IMR-90 (cell line): ENCODE measurements around the gene PEX5L. TPM values are rescaled to one million over a fixed set of nuclear protein-coding genes. Genes with fewer than 3 reads are reported as not detected.

Source experiments
- ATAC-seq: fragments of 200-7000 bp; cut with Tn5 transposase; 2 replicates; pipeline ENCODE4 v1.9.1; 2020; ENCODE audit warnings: low read depth, mild to moderate bottlenecking, moderate library complexity
- BruUV-seq: library from RNA; stranded (reverse); fragments of 400-500 nt; replicated peaks from 2 replicates; lab custom pipeline; 2021; lab: Mats Ljungman, UMichigan
- CTCF ChIA-PET: fragments of 300-600 bp; formaldehyde crosslinking; extraction: SDS; loops from one replicate; lab custom pipeline; 2021; ENCODE audit warnings: antibody characterized with exemption; lab: Yijun Ruan, JAX
- POLR2A ChIA-PET: fragments of 300-600 bp; sonication (Branson Sonifier 250); formaldehyde crosslinking; loops from one replicate; lab custom pipeline; 2022; ENCODE audit warnings: antibody characterized with exemption; ENCODE audit not compliant: unreplicated experiment; lab: Charles Lee
- DNase-seq: peaks from one replicate; pipeline ENCODE4 v3.0.0; 2013
- H2AFZ ChIP-seq: replicated peaks from 2 replicates; pipeline ENCODE3; 2013; ENCODE audit warnings: low read length, mild to moderate bottlenecking; ENCODE audit not compliant: poor library complexity
- H2AK5ac ChIP-seq: 2 replicates; pipeline ENCODE4 v1.6.1; 2013; ENCODE audit warnings: low read depth, low read length, inconsistent platforms
- H2AK9ac ChIP-seq: replicated peaks from 2 replicates; pipeline ENCODE3; 2013; ENCODE audit warnings: mild to moderate bottlenecking, low read depth, low read length, moderate library complexity; ENCODE audit not compliant: poor library complexity
- H2BK120ac ChIP-seq: 2 replicates; pipeline ENCODE4 v1.6.1; 2013; ENCODE audit warnings: low read depth, low read length, inconsistent platforms
- H2BK15ac ChIP-seq: 3 replicates; pipeline ENCODE4 v1.6.1; 2013; ENCODE audit warnings: low read depth, low read length, inconsistent platforms
- H2BK20ac ChIP-seq: 2 replicates; pipeline ENCODE4 v1.6.1; 2013; ENCODE audit warnings: low read depth, mild to moderate bottlenecking, inconsistent platforms, low read length, moderate library complexity
- H2BK5ac ChIP-seq: 2 replicates; pipeline ENCODE4 v1.6.1; 2013; ENCODE audit warnings: mild to moderate bottlenecking, low read depth, low read length, inconsistent platforms; ENCODE audit not compliant: poor library complexity, severe bottlenecking
- H3K14ac ChIP-seq: replicated peaks from 2 replicates; pipeline ENCODE4 v1.6.1; 2013; ENCODE audit warnings: low read depth, low read length, inconsistent platforms
- H3K18ac ChIP-seq: 2 replicates; pipeline ENCODE4 v1.6.1; 2013; ENCODE audit warnings: low read depth, low read length, control low read depth
- H3K23ac ChIP-seq: 2 replicates; pipeline ENCODE4 v1.6.1; 2013; ENCODE audit warnings: low read depth, low read length, inconsistent platforms
- H3K27ac ChIP-seq: 2 replicates; pipeline ENCODE4 v1.5.1; 2013; ENCODE audit warnings: mild to moderate bottlenecking, control low read depth, low read length; ENCODE audit not compliant: insufficient read depth
- H3K27me3 ChIP-seq: 2 replicates; pipeline ENCODE4 v1.6.1; 2013; ENCODE audit warnings: low read length; ENCODE audit not compliant: control insufficient read depth, insufficient read depth
- H3K36me3 ChIP-seq: 2 replicates; pipeline ENCODE4 v1.6.1; 2013; ENCODE audit warnings: low read length, mixed read lengths; ENCODE audit not compliant: control insufficient read depth, insufficient read depth
- H3K4ac ChIP-seq: 2 replicates; pipeline ENCODE4 v1.6.1; 2013; ENCODE audit warnings: low read depth, low read length, inconsistent platforms
- H3K4me1 ChIP-seq: 2 replicates; pipeline ENCODE4 v1.6.1; 2013; ENCODE audit warnings: low read length, mixed read lengths; ENCODE audit not compliant: control insufficient read depth, insufficient read depth
- H3K4me2 ChIP-seq: 2 replicates; pipeline ENCODE4 v1.6.1; 2013; ENCODE audit warnings: low read depth, mild to moderate bottlenecking, control low read depth, low read length, moderate library complexity
- H3K4me3 ChIP-seq: 2 replicates; pipeline ENCODE4 v1.5.1; 2013; ENCODE audit warnings: low read depth, mild to moderate bottlenecking, control low read depth, low read length, moderate library complexity; ENCODE audit not compliant: insufficient read depth
- H3K56ac ChIP-seq: 2 replicates; pipeline ENCODE4 v1.6.1; 2013; ENCODE audit warnings: low read length, inconsistent platforms; ENCODE audit not compliant: insufficient read depth; ENCODE audit errors: extremely low read depth
- H3K79me1 ChIP-seq, 2 experiments: 2 replicates each; pipeline ENCODE4 v1.6.1; 2013; ENCODE audit warnings: low read length in 2 of 2, inconsistent platforms in 1 of 2, low read depth in 1 of 2
- H3K9ac ChIP-seq: 2 replicates; pipeline ENCODE4 v1.6.1; 2013; ENCODE audit warnings: low read depth, low read length, control low read depth
- H3K9me1 ChIP-seq: 2 replicates; pipeline ENCODE4 v1.6.1; 2013; ENCODE audit warnings: low read length, inconsistent platforms; ENCODE audit not compliant: insufficient read depth
- H3K9me3 ChIP-seq: 2 replicates; pipeline ENCODE4 v1.6.1; 2013; ENCODE audit warnings: low read length; ENCODE audit not compliant: control insufficient read depth, insufficient read depth
- H4K20me1 ChIP-seq: 2 replicates; pipeline ENCODE4 v1.6.1; 2013; ENCODE audit warnings: low read length, inconsistent platforms; ENCODE audit not compliant: insufficient read depth
- H4K5ac ChIP-seq: 2 replicates; pipeline ENCODE4 v1.6.1; 2013; ENCODE audit warnings: mild to moderate bottlenecking, low read depth, low read length, control low read depth
- H4K8ac ChIP-seq, 2 experiments: 2 replicates each; pipeline ENCODE4 v1.6.1; 2013; ENCODE audit warnings: low read depth in 2 of 2, low read length in 2 of 2, control low read depth in 1 of 2, inconsistent platforms in 1 of 2
- H4K91ac ChIP-seq: 2 replicates; pipeline ENCODE4 v1.6.1; 2013; ENCODE audit warnings: low read depth, low read length, inconsistent platforms; ENCODE audit not compliant: insufficient read depth
- BHLHE40 ChIP-seq: fragments of 150-350 bp; IDR thresholded peaks from 2 replicates; pipeline ENCODE4 v1.6.1; 2016; ENCODE audit warnings: mild to moderate bottlenecking, low read depth, low read length
- CEBPB ChIP-seq: IDR thresholded peaks from 2 replicates; pipeline ENCODE4 v1.6.1; 2012; ENCODE audit warnings: low read depth, low read length, improper control_type of control experiment
- CHD1 ChIP-seq: IDR thresholded peaks from 2 replicates; pipeline ENCODE4 v1.6.1; 2012; ENCODE audit warnings: low read depth, low read length, improper control_type of control experiment
- FOS ChIP-seq: fragments of 150-350 bp; IDR thresholded peaks from 2 replicates; pipeline ENCODE4 v1.6.1; 2016; ENCODE audit warnings: low read depth, low read length
- MAFK ChIP-seq: IDR thresholded peaks from 2 replicates; pipeline ENCODE4 v1.6.1; 2012; ENCODE audit warnings: low read depth, low read length, improper control_type of control experiment
- MAZ ChIP-seq: IDR thresholded peaks from 2 replicates; pipeline ENCODE4 v1.6.1; 2012; ENCODE audit warnings: low read depth, mild to moderate bottlenecking, low read length, improper control_type of control experiment, moderate library complexity, borderline replicate concordance
- MXI1 ChIP-seq: IDR thresholded peaks from 2 replicates; pipeline ENCODE4 v1.6.1; 2012; ENCODE audit warnings: low read depth, mild to moderate bottlenecking, low read length, moderate library complexity, borderline replicate concordance
- NFE2L2 ChIP-seq: fragments of 150-350 bp; IDR thresholded peaks from 2 replicates; pipeline ENCODE4 v1.6.1; 2016; ENCODE audit warnings: low read depth, mild to moderate bottlenecking, low read length
- POLR2A ChIP-seq: IDR thresholded peaks from 2 replicates; pipeline ENCODE4 v1.6.1; 2012; ENCODE audit warnings: mild to moderate bottlenecking, low read depth, low read length
- RAD21 ChIP-seq: IDR thresholded peaks from 2 replicates; pipeline ENCODE4 v1.6.1; 2012; ENCODE audit warnings: low read length, improper control_type of control experiment
- RCOR1 ChIP-seq: IDR thresholded peaks from 2 replicates; pipeline ENCODE4 v1.6.1; 2012; ENCODE audit warnings: mild to moderate bottlenecking, low read length, improper control_type of control experiment; ENCODE audit not compliant: insufficient replicate concordance
- RFX5 ChIP-seq: IDR thresholded peaks from 2 replicates; pipeline ENCODE4 v1.8.0; 2012; ENCODE audit warnings: low read depth, mild to moderate bottlenecking, low read length, moderate library complexity
- SMC3 ChIP-seq: fragments of 150-350 bp; IDR thresholded peaks from 2 replicates; pipeline ENCODE4 v1.6.1; 2016; ENCODE audit warnings: low read depth, mild to moderate bottlenecking, antibody characterized with exemption, low read length, moderate library complexity
- WGBS, 2 experiments: methylation state at CpG; one replicate each; pipeline versions ENCODE4 v1.1.5 to v1.1.7; 2013; ENCODE audit warnings: missing lambda C conversion rate in 2 of 2; ENCODE audit not compliant: insufficient read length in 1 of 2; ENCODE audit errors: extremely low coverage in 2 of 2; 5-methylcytosine and 5-hydroxymethylcytosine counted together
- dilution Hi-C: fragments of 300-500 bp; cut with HindIII; formaldehyde crosslinking; loops from one replicate; pipeline ENCODE4 v1.14.3; 2018; ENCODE audit warnings: low sequenced_read_pairs; ENCODE audit not compliant: unreplicated experiment
- in situ Hi-C: fragments of 300-500 bp; cut with MboI; formaldehyde crosslinking; loops from 3 replicates; pipeline ENCODE4 v1.14.3; 2019; ENCODE audit warnings: low sequenced_read_pairs, inconsistent platforms, mixed read lengths
- intact Hi-C: fragments of 100-400 bp; cut with micrococcal nuclease; formaldehyde crosslinking; loops from 2 replicates; pipeline ENCODE4 v1.10.0; 2022
- polyA plus RNA-seq, 3 experiments: library from polyadenylated mRNA; depleted of rRNA; stranded (reverse); fragments of >200 nt; gene quantifications; 2 replicates each; pipeline ENCODE4 v1.2.3, GENCODE V29; 2012; ENCODE audit warnings: low replicate concordance in 1 of 3
- total RNA-seq: library from RNA; depleted of rRNA; stranded (reverse); fragments of >200 nt; gene quantifications from 2 replicates; pipeline ENCODE4 v1.2.3, GENCODE V29; 2012
- TF ChIP-seq, protein P1 (sequence below): fragments of 150-350 bp; IDR thresholded peaks from 2 replicates; pipeline ENCODE4 v1.6.1; 2016; ENCODE audit warnings: low read depth, mild to moderate bottlenecking, low read length, moderate library complexity, borderline replicate concordance
- TF ChIP-seq, protein P2 (sequence below): fragments of 150-350 bp; IDR thresholded peaks from 2 replicates; pipeline ENCODE4 v1.6.1; 2017; ENCODE audit warnings: mild to moderate bottlenecking, antibody characterized with exemption, low read length, low read depth
- TF ChIP-seq, protein P3 (sequence below): conservative IDR thresholded peaks from 2 replicates; pipeline ENCODE4 v1.5.1; 2012; ENCODE audit warnings: mild to moderate bottlenecking, low read depth, low read length, improper control_type of control experiment

The PEX5L gene
- total and polyA plus RNA-seq, 2 of the 4 experiments (the other 2 are of a cell fraction), result not detected

DNA sequence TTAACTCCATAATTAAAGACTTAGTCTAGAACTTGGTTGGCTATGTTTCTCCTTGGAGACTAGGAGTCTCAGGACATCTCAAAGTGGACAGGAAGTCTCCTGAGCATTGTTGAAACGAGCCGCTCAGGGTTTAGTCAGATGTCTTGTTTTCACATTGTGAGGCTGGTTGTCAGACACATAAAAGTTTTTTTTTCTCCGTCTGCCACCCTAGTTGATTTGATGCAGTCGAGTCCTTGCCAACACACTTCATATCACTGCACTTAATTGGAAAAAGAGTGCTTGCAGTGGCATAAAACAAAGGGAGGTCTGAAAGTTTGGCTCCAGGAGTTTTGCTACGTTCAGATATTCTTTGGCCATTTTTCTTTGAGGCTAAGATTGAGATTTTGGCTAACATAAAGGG lies 291.0 kb downstream of the PEX5L start:
- H4K8ac ChIP-seq, result no peak overlapping the region
- H3K18ac ChIP-seq, result no peak overlapping the region
- H3K27ac ChIP-seq, result no peak overlapping the region
- no peak overlapping the region for H2BK120ac ChIP-seq
- H4K91ac ChIP-seq, result no peak overlapping the region
- ChIA-PET POLR2A (no interaction called here), CTCF (no interaction called here)
- H2AK9ac ChIP-seq, result no peak overlapping the region
- peaks cover 1% of the 10 kb centered on the region; the same call in 1 of the 2 replicates for H3K4me1 ChIP-seq
- H3K4ac ChIP-seq, result no peak overlapping the region
- H3K4me2 ChIP-seq, result no peak overlapping the region
- no peak overlapping the region for H2BK15ac ChIP-seq
- dilution Hi-C loops, result no loop called here
- H3K36me3 ChIP-seq, result peaks cover 3% of the 10 kb centered on the region
- no peak overlapping the region for H2BK20ac ChIP-seq
- no peaks in the 10 kb centered on the region for H3K9me3 ChIP-seq
- H3K14ac ChIP-seq, result no peak overlapping the region
- TF ChIP-seq, protein P1, sequence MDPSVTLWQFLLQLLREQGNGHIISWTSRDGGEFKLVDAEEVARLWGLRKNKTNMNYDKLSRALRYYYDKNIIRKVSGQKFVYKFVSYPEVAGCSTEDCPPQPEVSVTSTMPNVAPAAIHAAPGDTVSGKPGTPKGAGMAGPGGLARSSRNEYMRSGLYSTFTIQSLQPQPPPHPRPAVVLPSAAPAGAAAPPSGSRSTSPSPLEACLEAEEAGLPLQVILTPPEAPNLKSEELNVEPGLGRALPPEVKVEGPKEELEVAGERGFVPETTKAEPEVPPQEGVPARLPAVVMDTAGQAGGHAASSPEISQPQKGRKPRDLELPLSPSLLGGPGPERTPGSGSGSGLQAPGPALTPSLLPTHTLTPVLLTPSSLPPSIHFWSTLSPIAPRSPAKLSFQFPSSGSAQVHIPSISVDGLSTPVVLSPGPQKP, result no peak
- TF ChIP-seq SMC3 (no peak), RCOR1 (no peak), CEBPB (no peak), POLR2A (no peak), BHLHE40 (no peak), MAFK (no peak), NFE2L2 (no peak), MAZ (no peak), CHD1 (no peak), RAD21 (no peak), MXI1 (no peak), FOS (no peak), RFX5 (no peak)
- TF ChIP-seq, protein P2, sequence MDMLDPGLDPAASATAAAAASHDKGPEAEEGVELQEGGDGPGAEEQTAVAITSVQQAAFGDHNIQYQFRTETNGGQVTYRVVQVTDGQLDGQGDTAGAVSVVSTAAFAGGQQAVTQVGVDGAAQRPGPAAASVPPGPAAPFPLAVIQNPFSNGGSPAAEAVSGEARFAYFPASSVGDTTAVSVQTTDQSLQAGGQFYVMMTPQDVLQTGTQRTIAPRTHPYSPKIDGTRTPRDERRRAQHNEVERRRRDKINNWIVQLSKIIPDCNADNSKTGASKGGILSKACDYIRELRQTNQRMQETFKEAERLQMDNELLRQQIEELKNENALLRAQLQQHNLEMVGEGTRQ, result no peak
- TF ChIP-seq, protein P3, sequence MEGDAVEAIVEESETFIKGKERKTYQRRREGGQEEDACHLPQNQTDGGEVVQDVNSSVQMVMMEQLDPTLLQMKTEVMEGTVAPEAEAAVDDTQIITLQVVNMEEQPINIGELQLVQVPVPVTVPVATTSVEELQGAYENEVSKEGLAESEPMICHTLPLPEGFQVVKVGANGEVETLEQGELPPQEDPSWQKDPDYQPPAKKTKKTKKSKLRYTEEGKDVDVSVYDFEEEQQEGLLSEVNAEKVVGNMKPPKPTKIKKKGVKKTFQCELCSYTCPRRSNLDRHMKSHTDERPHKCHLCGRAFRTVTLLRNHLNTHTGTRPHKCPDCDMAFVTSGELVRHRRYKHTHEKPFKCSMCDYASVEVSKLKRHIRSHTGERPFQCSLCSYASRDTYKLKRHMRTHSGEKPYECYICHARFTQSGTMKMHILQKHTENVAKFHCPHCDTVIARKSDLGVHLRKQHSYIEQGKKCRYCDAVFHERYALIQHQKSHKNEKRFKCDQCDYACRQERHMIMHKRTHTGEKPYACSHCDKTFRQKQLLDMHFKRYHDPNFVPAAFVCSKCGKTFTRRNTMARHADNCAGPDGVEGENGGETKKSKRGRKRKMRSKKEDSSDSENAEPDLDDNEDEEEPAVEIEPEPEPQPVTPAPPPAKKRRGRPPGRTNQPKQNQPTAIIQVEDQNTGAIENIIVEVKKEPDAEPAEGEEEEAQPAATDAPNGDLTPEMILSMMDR, result no peak
- intact Hi-C loops, result no loop called here
- no peak overlapping the region for H2AFZ ChIP-seq
- no peak overlapping the region for H2BK5ac ChIP-seq
- DNase-seq (no peak), ATAC-seq (no peak)
- no peak overlapping the region for H3K4me3 ChIP-seq
- no peaks in the 10 kb centered on the region for H3K27me3 ChIP-seq
- H3K56ac ChIP-seq, result no peak overlapping the region
- in situ Hi-C loops, result no loop called here
- H3K79me1 ChIP-seq, result peaks cover 0 to 6% of the 10 kb centered on the region in 2 experiments; a peak in 2 of 4 replicates
- H4K20me1 ChIP-seq, result no peaks in the 10 kb centered on the region
- no peak overlapping the region for H2AK5ac ChIP-seq
- no peak overlapping the region for H3K9ac ChIP-seq
- H3K23ac ChIP-seq, result no peak overlapping the region
- BruUV-seq, result no TSS peak
- no CpG with 5 or more reads among the region's 5 CpGs for WGBS, 2 experiments
- H4K5ac ChIP-seq, result no peak overlapping the region
- H3K9me1 ChIP-seq, result no peaks in the 10 kb centered on the region
